Stimulated activated naive CD8-positive, alpha-beta T cell treated with anti-CD3 and anti-CD28 coated beads, Interleukin-15, Interleukin-2, amounts not matched to agents 100 ng/mL and 50 ng/mL, for 24 hours (primary cell): ENCODE results near the gene LIN28B.

Source experiments
- H3K27ac Mint-ChIP-seq: one replicate; pipeline ENCODE4 v1.8.0; 2021; ENCODE audit warnings: mild to moderate bottlenecking, mixed read lengths
- H3K27me3 Mint-ChIP-seq: one replicate; pipeline ENCODE4 v1.8.0; 2021; ENCODE audit warnings: mixed read lengths
- H3K36me3 Mint-ChIP-seq: one replicate; pipeline ENCODE4 v1.8.0; 2021; ENCODE audit warnings: low read depth, mixed read lengths
- H3K4me1 Mint-ChIP-seq: one replicate; pipeline ENCODE4 v1.8.0; 2021; ENCODE audit warnings: low read depth, mixed read lengths
- H3K4me3 Mint-ChIP-seq: one replicate; pipeline ENCODE4 v1.8.0; 2021; ENCODE audit warnings: mild to moderate bottlenecking, mixed read lengths
- H3K9me3 Mint-ChIP-seq: one replicate; pipeline ENCODE4 v1.8.0; 2021; ENCODE audit warnings: mixed read lengths

Gene LIN28B

GRCh38 chr6:105087571-105088211, 130.8 kb downstream of the LIN28B start:
- Mint-ChIP-seq H3K27me3 (peaks cover 6% of the 10 kb centered on the region), H3K4me3 (no peak overlapping the region), H3K4me1 (no peaks in the 10 kb centered on the region)

GRCh38 chr6:105091140-105091829, 134.4 kb downstream of the LIN28B start:
- Mint-ChIP-seq H3K36me3 (no peaks in the 10 kb centered on the region), H3K4me3 (no peak overlapping the region), H3K4me1 (no peaks in the 10 kb centered on the region), H3K9me3 (no peaks in the 10 kb centered on the region), H3K27me3 (peaks cover 6% of the 10 kb centered on the region), H3K27ac (no peak overlapping the region)

More at GRCh38 chr6:105087571-105088211, 130.8 kb downstream of the LIN28B start:
- Mint-ChIP-seq H3K9me3 (no peaks in the 10 kb centered on the region), H3K27ac (no peak overlapping the region), H3K36me3 (no peaks in the 10 kb centered on the region)

- H3K27me3 Mint-ChIP-seq = no peaks in the 10 kb centered on the region
- no peak overlapping the region for H3K27ac Mint-ChIP-seq
- H3K4me1 Mint-ChIP-seq = no peaks in the 10 kb centered on the region
- H3K9me3 Mint-ChIP-seq = no peaks in the 10 kb centered on the region
- no peak overlapping the region for H3K4me3 Mint-ChIP-seq
- H3K36me3 Mint-ChIP-seq = no peaks in the 10 kb centered on the region
These were observed 137.3 kb downstream of the LIN28B start for GRCh38 chr6:105094133-105094640.

GRCh38 chr6:105095139-105095538, 138.2 kb downstream of the LIN28B start:
- Mint-ChIP-seq H3K4me1 (no peaks in the 10 kb centered on the region), H3K36me3 (no peaks in the 10 kb centered on the region), H3K27ac (no peak overlapping the region), H3K27me3 (no peaks in the 10 kb centered on the region), H3K9me3 (no peaks in the 10 kb centered on the region), H3K4me3 (no peak overlapping the region)

GRCh38 chr6:105097288-105097687, 140.4 kb downstream of the LIN28B start:
- H3K27me3 Mint-ChIP-seq = no peaks in the 10 kb centered on the region
- no peaks in the 10 kb centered on the region for H3K9me3 Mint-ChIP-seq
- H3K36me3 Mint-ChIP-seq = no peaks in the 10 kb centered on the region
- no peak overlapping the region for H3K4me3 Mint-ChIP-seq
- H3K27ac Mint-ChIP-seq = no peak overlapping the region
- no peaks in the 10 kb centered on the region for H3K4me1 Mint-ChIP-seq

- Mint-ChIP-seq H3K4me3 (no peak overlapping the region), H3K4me1 (no peaks in the 10 kb centered on the region), H3K36me3 (no peaks in the 10 kb centered on the region), H3K27ac (no peak overlapping the region), H3K27me3 (peaks cover 4% of the 10 kb centered on the region), H3K9me3 (no peaks in the 10 kb centered on the region)
These were observed 142.5 kb downstream of the LIN28B start for GRCh38 chr6:105099371-105099770.

GRCh38 chr6:105102186-105102585, 145.3 kb downstream of the LIN28B start:
- no peaks in the 10 kb centered on the region for H3K9me3 Mint-ChIP-seq
- H3K4me3 Mint-ChIP-seq = no peak overlapping the region
- no peaks in the 10 kb centered on the region for H3K4me1 Mint-ChIP-seq
- H3K36me3 Mint-ChIP-seq = no peaks in the 10 kb centered on the region
- H3K27ac Mint-ChIP-seq = no peak overlapping the region
- H3K27me3 Mint-ChIP-seq = peaks cover 4% of the 10 kb centered on the region

GRCh38 chr6:105105094-105105493, 148.2 kb downstream of the LIN28B start:
- H3K9me3 Mint-ChIP-seq = no peaks in the 10 kb centered on the region
- H3K27ac Mint-ChIP-seq = no peak overlapping the region
- no peak overlapping the region for H3K4me3 Mint-ChIP-seq
- H3K27me3 Mint-ChIP-seq = peaks cover 14% of the 10 kb centered on the region
- H3K36me3 Mint-ChIP-seq = no peaks in the 10 kb centered on the region
- no peaks in the 10 kb centered on the region for H3K4me1 Mint-ChIP-seq

GRCh38 chr6:105106260-105106659, 149.4 kb downstream of the LIN28B start:
- Mint-ChIP-seq H3K36me3 (no peaks in the 10 kb centered on the region), H3K4me3 (no peak overlapping the region)

GRCh38 chr6:105107207-105107606, 150.3 kb downstream of the LIN28B start:
- Mint-ChIP-seq H3K27me3 (peaks cover 17% of the 10 kb centered on the region), H3K36me3 (no peaks in the 10 kb centered on the region), H3K4me3 (no peak overlapping the region), H3K4me1 (no peaks in the 10 kb centered on the region), H3K9me3 (no peaks in the 10 kb centered on the region), H3K27ac (no peak overlapping the region)

More at GRCh38 chr6:105106260-105106659, 149.4 kb downstream of the LIN28B start:
- Mint-ChIP-seq H3K27ac (no peak overlapping the region), H3K27me3 (peaks cover 14% of the 10 kb centered on the region), H3K4me1 (no peaks in the 10 kb centered on the region), H3K9me3 (no peaks in the 10 kb centered on the region)

- no peak overlapping the region for H3K27ac Mint-ChIP-seq
- H3K36me3 Mint-ChIP-seq = no peaks in the 10 kb centered on the region
- no peak overlapping the region for H3K4me3 Mint-ChIP-seq
- no peaks in the 10 kb centered on the region for H3K4me1 Mint-ChIP-seq
- no peaks in the 10 kb centered on the region for H3K9me3 Mint-ChIP-seq
- peaks cover 22% of the 10 kb centered on the region for H3K27me3 Mint-ChIP-seq
These were observed 151.8 kb downstream of the LIN28B start for GRCh38 chr6:105108631-105109262.

- Mint-ChIP-seq H3K4me1 (no peaks in the 10 kb centered on the region), H3K9me3 (no peaks in the 10 kb centered on the region), H3K27me3 (peaks cover 25% of the 10 kb centered on the region), H3K27ac (no peak overlapping the region), H3K36me3 (no peaks in the 10 kb centered on the region), H3K4me3 (no peak overlapping the region)
These were observed 153.3 kb downstream of the LIN28B start for GRCh38 chr6:105109955-105110895.

- H3K4me1 Mint-ChIP-seq = no peaks in the 10 kb centered on the region
- H3K27me3 Mint-ChIP-seq = peaks cover 28% of the 10 kb centered on the region
- no peak overlapping the region for H3K27ac Mint-ChIP-seq
- H3K36me3 Mint-ChIP-seq = no peaks in the 10 kb centered on the region
- no peaks in the 10 kb centered on the region for H3K9me3 Mint-ChIP-seq
- H3K4me3 Mint-ChIP-seq = no peak overlapping the region
These were observed 154.2 kb downstream of the LIN28B start for GRCh38 chr6:105111105-105111504.

GRCh38 chr6:105111871-105112270, 155.0 kb downstream of the LIN28B start:
- H3K4me1 Mint-ChIP-seq = no peaks in the 10 kb centered on the region
- peaks cover 32% of the 10 kb centered on the region for H3K27me3 Mint-ChIP-seq
- H3K4me3 Mint-ChIP-seq = no peak overlapping the region
- no peaks in the 10 kb centered on the region for H3K36me3 Mint-ChIP-seq
- H3K9me3 Mint-ChIP-seq = no peaks in the 10 kb centered on the region
- no peak overlapping the region for H3K27ac Mint-ChIP-seq
